PC-9 (cell line): Measurements from ENCODE around the gene NFIA.

Experiments used
- EZH2 ChIP-seq: fragments of 200-600 bp; sonication (generic); IDR thresholded peaks from 2 replicates; pipeline ENCODE4 v1.8.0; 2017; ENCODE audit warnings: antibody characterized with exemption, low read depth
- TF ChIP-seq, protein P1 (sequence below): fragments of 200-600 bp; sonication (generic); conservative IDR thresholded peaks from 2 replicates; pipeline ENCODE4 v1.6.1; 2017; ENCODE audit warnings: mixed run types, antibody characterized with exemption, mild to moderate bottlenecking, moderate library complexity

DNA sequence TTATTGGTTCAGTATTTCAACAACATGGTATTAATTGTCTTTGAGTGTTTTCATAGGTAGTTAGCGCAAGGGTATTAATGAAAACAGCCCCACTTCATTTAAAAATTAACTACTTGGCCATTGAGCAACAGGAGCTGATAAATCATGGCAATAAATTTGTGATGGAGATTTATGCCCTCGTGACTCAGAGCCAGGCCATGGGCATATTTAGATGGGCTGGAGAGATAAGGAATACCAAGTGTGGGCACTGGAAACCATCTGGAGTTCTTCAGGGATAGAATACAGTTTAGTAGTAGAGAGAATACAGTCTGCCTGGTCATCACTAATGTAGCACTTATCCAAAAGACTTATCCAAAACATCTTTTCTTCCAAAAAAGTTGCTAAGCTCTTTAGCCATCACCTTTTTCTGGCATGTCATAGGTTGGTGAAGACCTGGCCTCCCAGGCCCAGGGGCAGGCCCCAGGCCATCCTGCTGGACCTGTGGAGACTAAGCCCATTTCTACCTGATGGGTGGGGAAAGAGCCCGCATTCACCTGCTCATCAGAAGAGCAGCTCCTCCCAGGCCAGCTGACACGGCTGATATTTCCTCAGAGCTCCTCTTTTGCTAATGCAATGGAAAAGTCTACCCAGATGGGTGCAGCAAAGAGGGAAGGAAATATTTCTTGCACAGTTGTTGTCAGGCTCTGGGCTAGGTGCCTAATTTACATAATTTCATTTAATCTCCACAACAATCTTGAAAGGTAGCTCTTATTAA is 404.6 kb downstream of the NFIA start:
- TF ChIP-seq, protein P1, sequence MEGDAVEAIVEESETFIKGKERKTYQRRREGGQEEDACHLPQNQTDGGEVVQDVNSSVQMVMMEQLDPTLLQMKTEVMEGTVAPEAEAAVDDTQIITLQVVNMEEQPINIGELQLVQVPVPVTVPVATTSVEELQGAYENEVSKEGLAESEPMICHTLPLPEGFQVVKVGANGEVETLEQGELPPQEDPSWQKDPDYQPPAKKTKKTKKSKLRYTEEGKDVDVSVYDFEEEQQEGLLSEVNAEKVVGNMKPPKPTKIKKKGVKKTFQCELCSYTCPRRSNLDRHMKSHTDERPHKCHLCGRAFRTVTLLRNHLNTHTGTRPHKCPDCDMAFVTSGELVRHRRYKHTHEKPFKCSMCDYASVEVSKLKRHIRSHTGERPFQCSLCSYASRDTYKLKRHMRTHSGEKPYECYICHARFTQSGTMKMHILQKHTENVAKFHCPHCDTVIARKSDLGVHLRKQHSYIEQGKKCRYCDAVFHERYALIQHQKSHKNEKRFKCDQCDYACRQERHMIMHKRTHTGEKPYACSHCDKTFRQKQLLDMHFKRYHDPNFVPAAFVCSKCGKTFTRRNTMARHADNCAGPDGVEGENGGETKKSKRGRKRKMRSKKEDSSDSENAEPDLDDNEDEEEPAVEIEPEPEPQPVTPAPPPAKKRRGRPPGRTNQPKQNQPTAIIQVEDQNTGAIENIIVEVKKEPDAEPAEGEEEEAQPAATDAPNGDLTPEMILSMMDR = no peak
- TF ChIP-seq EZH2 = no peak
